Measurements from ENCODE around the gene CRIP1.

The CRIP1 gene

DNA sequence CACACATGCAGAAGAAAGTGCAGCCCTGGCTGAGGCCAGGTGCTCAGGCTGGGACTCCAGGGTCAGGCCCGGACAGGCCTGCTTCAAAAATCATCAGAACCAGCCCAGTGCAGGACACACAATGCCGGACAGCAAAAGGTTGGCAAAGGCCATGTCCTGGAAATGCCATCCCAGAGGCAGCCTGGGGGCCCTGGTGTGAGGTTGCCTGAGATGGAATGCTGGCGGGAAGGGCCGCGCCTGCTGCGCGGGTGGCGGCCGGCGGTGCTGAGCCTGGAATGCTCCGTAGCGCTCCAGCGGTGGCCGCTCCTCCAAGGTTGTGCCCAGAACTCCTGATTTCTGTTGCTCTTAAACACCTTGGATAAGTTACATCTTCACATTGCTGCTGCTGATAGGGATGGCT is 33.7 kb upstream of the CRIP1 start:
- DNase-seq = no peak

DNA sequence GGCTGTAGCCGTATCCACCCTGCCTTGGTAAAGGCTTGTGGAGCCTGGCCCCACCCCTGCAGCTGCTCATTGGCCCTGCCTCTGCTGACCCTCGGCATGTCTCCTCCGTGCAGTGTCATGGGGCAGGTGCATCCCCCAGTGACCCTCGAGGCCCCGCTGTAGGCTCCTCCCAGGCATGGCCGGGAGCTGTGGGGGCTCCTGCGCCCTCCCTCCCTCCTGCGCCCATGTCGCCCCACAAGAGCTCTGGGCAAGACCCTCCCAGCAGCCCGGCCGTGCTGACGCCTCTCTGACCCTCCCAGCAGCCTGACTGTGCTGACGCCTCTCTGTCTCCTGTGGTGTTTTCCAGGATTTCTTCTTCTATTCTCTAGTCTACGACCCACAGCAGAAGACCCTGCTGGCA is 32.8 kb upstream of the CRIP1 start:
- DNase-seq = no peak

DNA sequence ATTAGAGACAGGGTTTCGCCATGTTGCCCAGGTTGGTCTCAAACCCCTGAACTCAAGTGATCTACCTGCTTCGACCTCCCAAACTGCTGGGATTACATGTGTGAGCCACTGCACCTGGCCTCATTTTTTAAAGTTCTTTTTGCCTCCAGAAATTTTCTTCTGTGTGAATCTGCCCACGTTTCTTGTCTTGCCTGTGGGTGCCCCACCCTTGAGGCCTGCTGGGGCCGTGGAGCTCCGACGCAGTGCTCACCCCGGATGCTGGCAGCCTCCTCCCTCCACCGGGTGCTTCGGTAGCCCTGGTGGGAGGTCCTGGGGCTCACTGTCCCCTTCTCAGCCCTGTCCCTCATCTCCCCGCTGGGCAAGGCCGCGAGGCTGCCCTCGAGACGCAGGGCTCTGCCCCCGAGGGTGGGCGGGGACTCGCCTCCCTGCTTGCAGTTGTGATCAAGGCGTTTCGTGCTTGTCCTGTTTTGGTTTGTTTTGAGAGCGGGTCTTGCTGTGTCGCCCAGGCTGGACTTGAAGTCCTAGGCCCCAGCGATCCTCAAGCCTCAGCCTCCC is 31.5 kb upstream of the CRIP1 start:
- DNase-seq = no peak

DNA sequence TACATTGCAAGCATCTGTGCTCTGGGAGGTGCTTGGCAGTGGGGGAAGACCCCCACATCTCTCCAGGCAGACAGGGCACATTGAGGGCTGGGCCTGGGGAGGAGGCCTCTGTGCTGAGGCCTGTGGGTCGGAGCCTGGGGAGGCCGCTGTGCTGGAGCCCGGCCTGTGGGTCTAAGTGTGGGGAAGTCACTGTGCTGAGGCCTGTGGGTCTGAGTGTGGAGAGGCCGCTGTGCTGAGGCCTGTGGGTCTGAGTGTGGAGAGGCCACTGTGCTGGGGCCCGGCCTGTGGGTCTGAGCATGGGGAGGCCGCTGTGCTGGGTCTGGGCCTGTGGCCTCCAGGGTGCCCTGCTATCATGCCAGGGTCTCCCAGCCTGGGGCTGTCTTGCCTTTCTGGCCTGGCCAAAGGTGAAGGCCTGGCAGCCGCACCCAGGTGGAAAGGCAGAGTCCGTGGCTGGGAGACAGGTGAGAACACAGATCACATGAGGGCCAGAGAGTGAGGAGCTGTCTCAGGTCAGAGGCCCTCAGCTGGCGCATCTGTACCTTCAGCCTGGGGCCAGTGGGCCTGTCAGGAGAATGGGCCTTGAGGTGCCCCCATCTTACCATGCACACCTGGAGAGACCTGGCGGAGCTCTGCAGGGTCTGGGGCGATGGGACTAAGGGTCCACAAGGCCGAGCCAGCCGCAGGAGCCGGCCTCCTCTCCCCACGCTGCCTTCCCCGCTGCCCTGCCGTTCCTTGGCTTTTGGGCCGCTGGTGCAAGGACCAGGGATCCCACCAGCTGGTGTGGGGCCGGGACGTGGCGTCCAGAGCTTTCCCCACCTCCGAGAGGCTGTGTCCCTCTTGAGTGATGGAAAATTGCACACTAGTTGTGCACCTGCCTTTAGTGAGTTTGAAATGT is 30.7 kb upstream of the CRIP1 start:
- no peak for DNase-seq

DNA sequence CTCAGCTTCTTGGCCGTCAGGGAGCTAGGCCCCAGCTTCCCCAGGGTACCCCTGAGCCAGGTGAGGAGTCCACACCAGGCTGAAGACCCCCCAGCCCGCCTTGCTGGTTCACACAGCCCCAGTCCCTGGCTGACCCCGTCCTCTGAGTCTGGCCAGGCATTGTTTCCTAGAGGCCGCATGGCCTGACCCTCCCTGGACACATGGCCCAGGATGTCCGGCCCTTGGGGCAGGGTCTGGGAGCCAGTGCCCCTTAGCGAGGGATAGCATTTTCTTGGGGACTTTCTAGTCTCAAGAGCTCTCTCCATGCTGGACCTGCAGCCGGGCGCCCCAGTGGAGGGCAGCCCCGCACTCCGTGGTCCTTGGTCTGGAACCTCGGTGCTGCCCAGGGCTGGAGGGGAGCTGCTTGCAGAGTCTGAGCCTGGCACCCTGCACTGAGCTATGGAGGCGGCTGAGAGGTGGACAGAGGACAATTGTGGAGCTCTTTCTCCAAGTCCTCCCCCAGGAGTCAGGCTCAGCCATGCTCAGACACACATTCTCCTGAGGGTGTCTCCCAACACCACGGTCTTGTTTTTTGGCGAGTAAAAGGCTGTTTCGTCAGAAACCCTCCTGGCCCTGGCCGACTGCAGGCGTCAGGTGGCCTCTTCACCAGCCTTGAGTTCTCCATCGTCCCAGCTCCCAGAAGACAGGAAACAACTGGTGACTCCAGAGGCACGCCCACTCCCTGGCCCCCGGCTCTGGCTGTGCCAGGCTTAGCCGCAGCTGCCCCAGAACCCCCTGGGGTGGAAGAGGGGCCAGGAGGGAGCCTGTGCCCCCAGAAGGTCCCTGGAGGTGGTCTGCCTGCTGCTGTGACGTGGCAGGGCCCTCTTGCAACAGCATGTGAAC is 29.7 kb upstream of the CRIP1 start:
- DNase-seq = no peak

DNA sequence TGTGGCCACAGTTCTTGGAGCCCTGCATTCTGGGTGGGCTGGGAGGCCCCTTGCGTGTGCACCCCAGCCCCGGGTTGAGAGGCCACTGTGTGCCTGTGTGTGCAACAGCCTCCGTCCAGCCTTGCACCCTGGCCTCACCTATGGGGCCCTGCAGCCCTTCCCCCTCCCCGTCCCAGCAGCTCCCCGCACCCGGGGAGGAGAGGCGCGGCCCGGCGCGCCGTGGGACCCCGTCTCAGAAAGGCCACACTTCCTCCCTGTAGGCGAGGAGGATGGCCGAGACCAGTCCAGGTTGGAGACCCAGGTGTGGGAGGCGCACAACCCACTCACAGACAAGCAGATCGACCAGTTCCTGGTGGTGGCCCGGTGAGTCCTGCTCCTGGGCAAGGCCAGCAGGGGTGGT is 28.7 kb upstream of the CRIP1 start:
- no peak for DNase-seq

DNA sequence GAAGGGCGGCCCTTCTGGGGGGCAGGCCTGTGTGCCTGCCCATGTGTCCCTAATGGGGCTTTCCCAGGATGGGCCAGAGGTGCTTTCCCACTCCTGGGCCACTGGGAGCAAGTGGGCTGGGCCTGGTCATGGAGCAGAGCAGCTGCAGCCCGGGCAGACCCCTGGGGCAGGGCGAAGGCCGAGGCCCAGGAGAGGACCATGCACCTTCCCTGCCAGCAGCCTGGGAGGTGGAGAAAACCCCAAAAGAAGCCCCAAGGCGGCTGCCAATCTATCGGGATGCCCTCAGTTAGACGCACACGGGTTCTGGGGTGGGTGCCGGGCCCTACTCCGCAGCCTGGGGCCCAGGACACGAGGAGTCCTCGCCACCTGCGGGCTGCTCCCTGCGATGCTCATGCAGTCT is 28.1 kb upstream of the CRIP1 start:
- DNase-seq = no peak

DNA sequence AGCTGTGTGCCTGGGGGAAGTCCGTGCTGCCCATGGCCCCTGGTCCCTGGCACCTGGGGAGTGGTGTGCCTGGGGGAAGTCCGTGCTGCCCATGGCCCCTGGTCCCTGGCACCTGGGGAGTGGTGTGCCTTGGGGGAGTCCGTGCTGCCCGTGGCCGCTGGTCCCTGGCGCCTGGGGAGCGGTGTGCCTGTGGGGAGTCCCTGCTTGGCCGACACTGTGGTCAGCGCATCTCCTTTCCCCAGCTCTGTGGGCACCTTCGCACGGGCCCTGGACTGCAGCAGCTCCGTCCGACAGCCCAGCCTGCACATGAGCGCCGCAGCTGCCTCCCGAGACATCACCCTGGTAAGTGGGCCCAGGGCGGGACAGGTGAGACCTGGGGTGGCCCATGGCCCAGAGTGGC is 26.6 kb upstream of the CRIP1 start:
- no peak for DNase-seq

DNA sequence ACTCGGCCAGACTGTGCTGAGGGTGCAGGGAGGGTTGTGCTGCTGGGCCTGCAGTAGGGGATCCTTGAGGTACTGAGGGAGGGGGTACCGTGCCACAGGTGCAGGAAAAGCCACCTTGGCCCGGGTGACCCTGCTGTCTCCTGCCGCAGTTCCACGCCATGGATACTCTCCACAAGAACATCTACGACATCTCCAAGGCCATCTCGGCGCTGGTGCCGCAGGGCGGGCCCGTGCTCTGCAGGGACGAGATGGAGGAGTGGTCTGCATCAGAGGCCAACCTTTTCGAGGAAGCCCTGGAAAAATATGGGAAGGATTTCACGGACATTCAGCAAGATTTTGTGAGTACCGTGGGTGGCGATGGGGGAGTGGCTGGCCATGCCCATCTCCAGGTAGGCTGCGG is 26.1 kb upstream of the CRIP1 start:
- DNase-seq = no peak

DNA sequence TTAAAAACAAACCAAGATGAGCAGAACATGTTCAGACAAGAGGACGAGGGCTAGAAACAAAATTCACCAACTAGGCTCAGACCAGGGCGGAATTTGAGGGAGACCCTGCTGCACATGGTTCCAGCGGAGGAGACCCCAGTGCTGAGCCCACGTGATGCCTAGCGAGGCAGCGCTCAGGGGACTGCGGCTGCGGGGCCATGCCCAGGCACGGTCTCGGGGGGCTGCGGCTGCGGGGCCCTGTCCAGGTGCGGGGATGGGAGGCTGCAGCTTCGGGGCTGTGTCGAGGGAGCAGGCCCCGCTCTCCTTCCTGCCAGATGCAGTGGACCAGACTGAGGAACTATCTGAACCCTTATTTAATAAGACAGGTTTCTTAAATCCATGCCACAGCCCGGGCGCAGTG is 24.8 kb upstream of the CRIP1 start:
- no peak for DNase-seq

DNA sequence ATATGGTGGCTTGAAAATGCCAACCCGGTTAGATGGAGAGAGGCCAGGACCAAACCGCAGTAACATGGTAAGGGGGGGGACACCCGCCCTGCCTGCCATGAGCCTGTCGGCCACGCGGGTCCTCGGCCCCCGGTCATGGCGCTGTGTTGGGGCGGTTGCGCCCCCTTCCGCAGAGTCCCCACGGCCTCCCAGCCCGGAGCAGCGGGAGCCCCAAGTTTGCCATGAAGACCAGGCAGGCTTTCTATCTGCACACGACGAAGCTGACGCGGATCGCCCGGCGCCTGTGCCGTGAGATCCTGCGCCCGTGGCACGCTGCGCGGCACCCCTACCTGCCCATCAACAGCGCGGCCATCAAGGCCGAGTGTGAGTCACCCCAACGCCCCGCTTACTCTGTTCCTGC is 22.2 kb upstream of the CRIP1 start:
- DNase-seq = no peak

DNA sequence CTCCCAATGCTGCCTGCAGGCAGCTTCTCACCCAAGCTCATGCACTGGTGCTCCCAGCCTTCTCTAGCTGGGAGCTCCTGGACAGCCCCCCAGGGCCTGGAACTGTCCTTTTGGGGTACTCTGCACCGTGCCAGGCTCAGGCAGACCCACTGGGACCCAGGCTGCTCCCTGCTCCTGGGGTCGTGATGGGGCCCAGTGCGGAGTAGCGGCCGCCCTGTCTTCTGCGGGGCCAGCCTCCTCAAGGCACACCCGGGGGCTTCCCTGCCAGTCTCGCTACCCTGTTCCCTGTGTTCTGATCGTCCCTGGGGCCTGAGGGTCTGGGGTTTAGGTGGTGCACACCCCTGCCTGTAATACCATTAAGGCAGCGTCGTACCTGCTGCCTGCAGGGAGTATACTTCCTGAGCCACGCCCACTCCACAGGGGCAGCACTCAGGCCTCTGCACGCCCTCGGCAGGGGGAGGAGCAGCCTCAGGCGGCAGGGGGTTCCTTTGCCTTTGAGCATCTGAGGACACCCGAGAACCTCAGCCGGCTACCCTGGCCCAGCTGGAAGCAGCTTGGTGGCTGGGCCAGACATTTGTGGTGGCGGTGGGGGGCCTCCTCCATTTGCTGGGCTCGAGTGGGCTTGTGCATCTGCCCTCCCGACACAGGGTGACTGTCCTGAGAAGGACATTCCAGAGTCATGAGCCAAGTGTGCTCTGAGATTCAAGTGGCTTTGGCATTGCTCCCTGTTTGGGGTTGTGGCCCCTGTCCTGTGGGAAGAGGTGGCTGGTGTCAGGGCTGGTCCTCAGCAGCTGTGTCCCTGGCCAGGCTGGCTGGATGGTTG is 21.3 kb upstream of the CRIP1 start:
- no peak for DNase-seq

DNA sequence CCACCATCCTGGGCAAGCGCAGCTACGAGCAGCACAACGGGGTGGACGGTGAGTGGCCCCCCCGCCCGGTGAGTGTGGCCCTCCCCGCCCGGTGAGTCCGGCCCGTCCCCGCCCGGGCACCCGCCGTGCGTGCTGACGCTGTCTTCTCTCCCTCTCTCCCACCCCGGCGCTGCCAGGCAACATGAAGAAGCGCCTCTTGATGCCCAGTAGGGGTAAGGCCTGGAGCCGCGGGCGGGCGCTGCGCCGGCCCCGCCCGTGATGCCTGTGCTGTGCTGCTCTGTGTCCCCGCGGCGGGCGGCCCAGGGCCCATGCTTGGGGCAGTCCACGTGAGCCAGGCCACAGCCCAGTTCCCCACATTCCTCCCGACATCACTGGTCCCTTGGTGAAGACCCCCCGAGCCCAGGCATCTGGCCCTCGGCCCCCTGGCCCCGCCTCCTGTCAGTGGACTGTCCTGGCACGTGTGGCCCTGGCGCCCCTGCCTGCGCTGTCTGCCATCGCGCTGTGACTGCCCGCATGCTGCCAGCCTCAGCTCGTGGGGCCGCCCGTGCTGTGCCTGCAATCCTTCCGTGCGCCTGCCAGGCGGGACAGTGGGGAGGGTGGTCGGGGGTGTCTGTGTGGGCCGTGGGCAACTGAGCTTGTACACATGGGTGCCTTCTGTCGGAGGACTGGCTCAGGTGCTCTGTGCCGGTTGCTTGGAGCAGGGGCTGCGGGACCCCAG is 20.0 kb upstream of the CRIP1 start:
- no peak for DNase-seq

DNA sequence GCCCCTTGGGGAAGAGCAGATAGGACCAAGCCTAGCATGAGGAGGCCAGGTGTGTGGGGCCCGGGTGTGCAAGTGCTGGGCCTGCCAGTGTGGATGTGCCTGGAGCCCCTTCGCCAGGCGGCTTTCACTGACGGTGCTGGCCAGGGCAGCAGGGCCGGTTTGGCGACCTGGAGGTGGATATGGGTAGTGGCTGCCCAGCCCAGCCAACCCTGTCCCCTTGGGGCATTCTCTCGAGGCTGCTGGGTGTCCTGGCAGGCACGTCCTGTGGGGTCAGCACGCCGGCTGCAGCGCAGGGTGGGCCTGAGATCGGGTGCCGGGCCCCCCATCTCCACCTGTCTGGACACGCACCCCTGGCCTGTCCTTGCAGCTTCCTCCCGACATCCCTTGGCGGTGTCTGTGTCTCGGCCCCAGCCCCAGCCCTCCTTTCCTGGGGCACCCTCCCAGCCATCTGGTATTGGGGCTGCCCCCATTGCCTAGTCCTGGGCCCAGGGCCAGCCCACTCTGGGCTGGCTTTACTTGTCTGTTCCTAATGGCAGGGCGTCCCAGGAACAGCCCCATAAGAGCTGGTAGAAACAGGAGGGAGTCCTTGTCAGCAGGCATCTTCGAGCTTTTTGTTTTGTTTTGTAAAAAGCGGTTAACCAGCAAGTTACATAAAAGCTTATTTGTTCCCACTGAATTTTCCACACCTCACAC is 19.3 kb upstream of the CRIP1 start:
- DNase-seq = no peak

DNA sequence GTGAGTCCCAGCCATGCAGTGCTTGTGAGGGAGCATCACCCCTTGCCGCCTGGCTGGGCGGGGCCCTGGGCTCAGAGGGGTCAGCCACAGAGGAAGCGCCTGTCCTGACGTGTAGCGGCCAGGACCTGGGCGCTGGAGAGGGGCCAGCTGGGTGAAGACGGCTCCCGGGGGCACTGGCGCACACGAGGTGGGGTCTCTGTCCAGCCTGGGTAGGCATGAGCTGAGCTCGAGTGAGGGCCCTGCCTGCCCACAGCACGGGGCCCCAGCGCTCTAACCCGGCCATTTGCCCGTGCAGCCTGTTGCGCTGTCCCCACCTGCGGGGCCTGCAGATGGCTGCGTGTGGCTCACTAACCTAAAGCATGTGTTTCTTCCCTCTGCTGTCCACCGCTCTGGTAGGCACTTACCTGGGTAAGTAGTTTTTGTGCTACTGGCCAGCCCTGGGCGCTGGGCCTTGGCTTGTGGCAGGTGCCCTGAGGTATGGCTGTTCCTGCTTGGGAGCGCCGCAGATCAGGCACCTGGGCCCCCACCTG is 18.7 kb upstream of the CRIP1 start:
- no peak for DNase-seq

DNA sequence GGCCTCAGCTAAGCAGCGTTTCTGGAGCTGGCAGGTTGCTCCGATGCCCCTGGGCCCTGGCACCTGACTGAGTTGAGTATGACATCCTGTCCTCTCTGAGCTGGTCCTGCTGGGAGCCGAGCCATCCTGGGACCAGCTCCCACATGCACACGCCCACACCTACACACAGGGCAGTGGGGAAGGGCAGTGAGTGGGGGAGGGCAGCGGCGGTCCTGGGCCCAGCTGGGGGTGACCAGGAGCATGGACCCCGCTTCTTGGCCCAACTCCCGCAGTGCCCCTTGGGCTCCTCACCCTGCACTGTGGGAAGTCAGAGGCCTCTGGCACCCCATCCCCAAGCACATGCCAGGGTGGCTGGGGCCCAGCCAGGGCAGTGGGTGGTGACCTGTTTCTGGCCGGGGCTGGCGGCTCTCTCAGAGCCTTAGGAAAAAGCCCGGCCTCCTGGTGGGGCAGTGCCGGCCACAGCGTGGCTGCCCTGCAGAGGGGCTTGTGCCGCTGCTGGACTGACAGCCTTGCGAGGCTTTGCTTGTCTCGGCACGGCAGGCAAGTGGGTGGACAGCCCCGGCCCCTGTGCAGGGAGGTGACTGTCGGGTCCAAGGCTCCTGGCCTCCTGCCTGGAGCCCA is 18.0 kb upstream of the CRIP1 start:
- DNase-seq = no peak

DNA sequence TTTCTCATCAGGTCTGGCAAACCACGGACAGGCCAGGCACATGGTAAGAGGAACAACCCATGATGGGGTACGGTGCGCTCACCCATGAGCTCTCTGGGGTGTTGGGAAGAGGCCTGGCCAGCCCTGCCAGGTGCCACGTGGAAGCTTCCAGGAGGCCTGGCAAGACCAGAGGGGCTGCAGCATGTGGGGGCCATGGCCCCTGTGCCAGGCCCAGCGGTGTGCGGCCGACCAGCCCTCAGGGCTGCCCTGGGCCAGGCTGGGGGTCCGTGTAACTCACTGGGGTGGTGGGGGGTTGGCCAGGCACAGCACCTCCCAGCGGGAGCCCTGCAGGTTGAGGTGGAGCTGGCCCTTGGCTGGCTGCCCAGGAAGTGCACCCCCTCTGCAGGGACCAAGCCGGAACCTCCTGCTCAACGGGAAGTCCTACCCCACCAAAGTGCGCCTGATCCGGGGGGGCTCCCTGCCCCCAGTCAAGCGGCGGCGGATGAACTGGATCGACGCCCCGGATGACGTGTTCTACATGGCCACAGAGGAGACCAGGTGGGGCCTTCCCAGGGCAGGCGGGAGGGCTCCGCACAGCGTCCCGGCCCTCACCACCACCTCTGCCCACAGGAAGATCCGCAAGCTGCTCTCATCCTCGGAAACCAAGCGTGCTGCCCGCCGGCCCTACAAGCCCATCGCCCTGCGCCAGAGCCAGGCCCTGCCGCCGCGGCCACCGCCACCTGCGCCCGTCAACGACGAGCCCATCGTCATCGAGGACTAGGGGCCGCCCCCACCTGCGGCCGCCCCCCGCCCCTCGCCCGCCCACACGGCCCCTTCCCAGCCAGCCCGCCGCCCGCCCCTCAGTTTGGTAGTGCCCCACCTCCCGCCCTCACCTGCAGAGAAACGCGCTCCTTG is 17.0 kb upstream of the CRIP1 start:
- no peak for DNase-seq

DNA sequence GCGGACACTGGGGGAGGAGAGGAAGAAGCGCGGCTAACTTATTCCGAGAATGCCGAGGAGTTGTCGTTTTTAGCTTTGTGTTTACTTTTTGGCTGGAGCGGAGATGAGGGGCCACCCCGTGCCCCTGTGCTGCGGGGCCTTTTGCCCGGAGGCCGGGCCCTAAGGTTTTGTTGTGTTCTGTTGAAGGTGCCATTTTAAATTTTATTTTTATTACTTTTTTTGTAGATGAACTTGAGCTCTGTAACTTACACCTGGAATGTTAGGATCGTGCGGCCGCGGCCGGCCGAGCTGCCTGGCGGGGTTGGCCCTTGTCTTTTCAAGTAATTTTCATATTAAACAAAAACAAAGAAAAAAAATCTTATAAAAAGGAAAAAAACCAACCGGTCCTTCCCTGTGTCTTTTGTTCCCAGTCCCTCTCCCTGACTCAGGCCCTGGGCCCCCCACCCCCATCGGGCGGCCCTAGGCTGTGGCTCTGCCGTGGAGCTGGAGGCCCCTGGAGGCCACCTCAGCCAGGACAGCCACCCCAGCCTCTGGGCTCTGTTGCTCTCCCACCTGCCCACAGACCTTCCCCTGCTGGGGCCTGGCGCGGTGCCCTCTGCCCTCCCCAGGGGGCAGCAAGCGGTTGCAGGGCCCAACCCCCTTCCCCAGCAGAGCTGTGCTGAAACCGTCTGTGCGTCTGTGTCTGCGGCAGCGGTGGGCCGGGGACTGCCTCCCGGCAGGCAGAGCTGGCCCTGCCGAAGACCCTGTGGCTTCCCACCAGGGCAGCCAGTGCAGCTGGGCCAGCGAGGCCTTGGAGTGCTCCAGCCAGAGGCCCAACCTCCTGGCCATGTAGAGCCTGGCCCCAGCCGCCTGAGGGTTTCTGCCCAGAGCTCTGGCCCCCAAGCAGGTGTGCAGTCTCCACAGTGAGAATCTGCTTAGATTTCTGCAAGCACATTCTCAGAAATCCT is 16.1 kb upstream of the CRIP1 start:
- no peak for DNase-seq
